GM19463 (cell line): ENCODE data around the gene MCRIP2.
A peak's percentile ranks its signal among the peaks of the same experiment; 100 is the strongest.

Source experiments
- ATAC-seq: cut with Tn5 transposase; IDR thresholded peaks from one replicate; pipeline ENCODE4 v1.9.1; 2021; ENCODE audit warnings: mild to moderate bottlenecking, moderate library complexity; ENCODE audit not compliant: unreplicated experiment

The MCRIP2 gene

DNA sequence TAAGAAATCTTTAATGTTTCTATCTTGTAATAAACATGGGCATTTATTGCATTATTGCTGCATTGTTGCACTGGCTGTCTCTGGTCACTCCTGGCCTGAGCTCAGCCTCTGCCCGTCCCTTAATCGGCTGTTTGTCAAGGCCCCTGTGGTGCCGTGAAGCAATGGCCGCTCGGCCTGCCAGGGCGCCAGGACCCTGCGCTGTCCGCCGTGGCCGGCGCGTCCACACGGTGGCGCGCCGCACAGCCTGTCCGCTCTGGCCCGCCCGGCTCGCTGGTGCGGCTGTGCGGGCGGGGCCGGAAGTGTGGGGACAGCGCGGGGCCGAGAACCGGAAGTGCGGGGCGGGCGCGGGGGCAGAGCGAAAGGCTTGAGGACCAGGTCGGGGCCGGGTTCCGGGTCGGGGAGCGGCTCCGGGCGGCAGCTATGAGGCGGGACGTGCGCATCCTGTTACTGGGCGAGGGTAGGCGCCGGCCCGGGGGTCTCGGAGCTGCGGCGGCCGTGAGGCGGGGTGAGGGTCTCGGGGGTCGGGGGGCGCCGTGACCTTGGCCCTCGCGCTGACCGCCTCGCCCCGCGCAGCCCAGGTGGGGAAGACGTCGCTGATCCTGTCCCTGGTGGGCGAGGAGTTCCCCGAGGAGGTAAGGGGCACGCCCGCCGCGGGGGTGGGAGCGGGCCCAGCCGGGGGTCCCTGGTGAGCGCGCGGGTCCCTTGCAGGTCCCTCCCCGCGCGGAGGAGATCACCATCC is 26.3 kb downstream of the MCRIP2 start, which contains the start of gene RHOT2:
RHOT2 (plus strand) TSS at position 353 of the 739 bp plus-strand sequence; CDS start at position 421, 68 bp downstream.
- ATAC-seq, result peak; percentile 92

DNA sequence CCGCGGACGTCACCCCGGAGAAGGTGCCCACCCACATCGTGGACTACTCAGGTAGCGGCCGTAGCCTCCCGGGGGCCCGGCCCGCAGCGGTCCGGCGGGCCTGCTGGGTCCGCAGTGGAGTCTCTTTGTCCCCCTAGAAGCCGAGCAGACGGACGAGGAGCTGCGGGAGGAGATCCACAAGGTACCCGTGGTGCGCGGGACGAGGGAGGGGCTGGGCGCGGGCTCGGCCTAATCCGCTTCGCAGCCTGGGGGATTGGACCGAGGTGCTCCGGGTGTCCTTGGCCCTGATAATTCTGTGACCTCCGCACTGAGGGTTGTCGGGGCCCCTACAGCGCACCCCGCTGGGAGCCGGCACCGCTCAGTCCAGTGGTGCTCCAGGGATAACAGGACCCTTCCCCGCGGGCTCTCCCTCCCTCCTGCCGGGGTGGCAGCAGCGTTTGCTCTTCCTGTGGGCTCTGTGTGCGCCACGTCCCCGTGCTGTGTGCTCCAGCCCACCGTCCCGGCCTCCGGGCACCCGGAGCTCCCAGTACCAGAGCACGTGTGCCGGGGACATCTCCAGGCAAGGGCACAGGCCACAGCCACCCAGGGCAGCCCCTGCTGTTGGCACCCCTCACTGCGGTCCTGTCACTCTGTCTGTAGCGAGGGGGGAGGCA is 27.0 kb downstream of the MCRIP2 start:
- ATAC-seq, result no peak

DNA sequence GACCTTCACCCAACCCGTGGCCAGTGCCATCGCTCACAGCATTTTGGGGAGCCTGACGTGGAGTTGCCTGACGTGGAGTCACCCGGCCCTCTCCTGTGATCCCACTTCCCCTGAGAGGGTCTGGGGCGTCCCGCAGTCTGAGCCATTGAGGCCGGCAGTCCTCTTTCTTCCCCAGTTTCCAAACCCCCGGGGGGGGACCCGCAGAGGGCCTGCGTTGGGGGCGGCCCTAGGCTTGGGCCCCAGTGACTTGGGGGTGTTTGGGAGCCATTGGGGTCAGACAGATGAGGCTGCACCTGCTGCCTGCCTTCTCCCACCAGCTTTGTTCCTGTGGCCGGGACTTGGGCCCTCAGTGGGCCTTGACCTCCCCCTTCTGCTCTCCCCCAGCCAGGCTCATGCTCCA is 28.0 kb downstream of the MCRIP2 start:
- ATAC-seq, result no peak

DNA sequence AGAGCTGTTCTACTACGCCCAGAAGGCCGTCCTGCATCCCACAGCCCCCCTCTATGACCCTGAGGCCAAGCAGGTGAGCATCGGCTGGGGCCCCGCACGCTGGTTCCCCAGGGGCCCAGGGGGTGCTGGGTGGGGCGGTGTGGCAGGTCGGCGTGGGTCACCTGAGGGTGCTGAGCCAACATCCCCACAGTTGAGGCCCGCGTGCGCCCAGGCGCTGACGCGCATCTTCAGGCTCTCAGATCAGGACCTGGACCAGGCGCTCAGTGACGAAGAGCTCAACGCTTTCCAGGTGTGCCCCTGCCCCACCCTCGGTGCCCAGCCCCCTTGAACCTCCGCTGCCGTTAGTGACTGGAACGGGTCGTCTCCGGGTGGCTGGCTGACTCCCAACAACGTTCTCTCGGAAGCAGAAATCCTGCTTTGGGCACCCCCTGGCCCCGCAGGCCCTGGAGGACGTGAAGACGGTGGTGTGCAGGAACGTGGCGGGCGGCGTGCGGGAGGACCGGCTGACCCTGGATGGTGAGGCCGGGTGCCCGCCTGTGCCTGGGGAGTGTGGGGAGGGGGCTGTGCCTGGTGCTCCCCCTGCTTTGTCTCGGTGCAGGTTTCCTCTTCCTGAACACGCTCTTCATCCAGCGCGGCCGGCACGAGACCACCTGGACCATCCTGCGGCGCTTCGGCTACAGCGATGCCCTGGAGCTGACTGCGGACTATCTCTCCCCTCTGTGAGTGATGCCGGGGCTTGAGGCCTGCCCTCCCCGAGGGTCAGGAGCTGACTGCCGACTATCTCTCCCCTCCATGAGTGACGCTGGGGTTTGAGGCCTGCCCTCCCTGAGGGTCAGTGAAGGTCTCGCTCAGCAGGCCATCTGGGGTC is 29.1 kb downstream of the MCRIP2 start:
- ATAC-seq, result no peak

DNA sequence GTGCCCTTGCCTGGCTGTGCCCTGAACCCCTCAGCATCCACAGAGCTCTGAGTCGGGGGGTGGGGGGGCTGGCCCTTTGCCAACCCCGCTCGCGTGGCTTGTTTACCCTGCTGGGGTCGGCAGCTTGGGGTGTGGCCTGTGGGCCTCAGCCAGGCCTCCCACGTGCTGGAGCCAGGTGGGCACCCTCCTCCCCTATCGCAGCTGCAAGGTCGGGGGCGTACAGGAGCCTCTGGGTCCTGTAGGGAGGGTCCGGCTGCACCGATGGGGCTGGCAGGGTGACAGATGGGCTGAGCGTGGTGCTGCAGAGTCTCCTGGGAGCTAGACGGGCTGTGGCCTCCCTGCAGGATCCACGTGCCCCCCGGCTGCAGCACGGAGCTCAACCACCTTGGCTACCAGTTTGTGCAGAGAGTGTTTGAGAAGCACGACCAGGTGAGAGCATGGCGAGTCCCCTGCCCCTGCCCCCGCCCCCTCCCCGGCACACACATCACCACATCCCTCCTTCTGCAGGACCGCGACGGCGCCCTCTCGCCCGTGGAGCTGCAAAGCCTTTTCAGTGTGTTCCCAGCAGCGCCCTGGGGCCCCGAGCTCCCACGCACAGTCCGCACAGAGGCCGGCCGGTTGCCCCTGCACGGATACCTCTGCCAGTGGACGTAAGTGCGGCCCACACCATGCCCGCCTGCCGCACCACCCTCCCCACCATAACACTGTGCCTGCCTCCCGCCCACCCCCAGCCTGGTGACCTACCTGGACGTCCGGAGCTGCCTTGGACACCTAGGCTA is 29.9 kb downstream of the MCRIP2 start:
- no peak for ATAC-seq

DNA sequence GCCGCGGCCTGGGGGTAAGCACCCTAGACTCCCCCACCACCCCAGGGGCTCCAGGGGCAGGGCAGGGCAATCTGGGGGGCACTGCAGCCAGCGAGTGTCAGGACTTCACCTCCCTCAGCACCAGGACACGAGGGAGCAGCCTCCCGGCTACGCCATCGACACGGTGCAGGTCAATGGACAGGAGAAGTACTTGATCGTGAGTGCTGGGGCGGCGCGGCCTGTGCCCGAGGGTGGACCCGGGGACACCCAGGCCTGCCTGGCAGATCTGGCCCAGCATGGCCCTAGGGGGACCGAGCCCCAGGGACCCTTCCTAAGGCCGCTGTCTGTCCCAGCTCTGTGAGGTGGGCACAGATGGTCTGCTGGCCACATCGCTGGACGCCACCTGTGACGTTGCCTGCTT is 30.7 kb downstream of the MCRIP2 start:
- no peak for ATAC-seq

DNA sequence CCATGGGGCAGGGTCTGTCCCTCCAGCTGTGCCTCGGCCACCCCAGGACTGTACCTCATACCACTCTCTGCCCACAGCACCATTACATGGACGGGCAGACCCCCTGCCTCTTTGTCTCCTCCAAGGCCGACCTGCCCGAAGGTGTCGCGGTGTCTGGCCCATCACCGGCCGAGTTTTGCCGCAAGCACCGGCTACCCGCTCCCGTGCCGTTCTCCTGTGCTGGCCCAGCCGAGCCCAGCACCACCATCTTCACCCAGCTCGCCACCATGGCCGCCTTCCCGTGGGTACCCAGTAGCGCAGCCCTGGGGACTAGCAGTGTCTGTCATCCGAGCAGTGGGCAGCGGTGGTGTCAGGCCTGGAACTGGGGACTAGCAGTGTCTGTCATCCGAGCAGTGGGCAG is 31.2 kb downstream of the MCRIP2 start:
- ATAC-seq, result no peak

DNA sequence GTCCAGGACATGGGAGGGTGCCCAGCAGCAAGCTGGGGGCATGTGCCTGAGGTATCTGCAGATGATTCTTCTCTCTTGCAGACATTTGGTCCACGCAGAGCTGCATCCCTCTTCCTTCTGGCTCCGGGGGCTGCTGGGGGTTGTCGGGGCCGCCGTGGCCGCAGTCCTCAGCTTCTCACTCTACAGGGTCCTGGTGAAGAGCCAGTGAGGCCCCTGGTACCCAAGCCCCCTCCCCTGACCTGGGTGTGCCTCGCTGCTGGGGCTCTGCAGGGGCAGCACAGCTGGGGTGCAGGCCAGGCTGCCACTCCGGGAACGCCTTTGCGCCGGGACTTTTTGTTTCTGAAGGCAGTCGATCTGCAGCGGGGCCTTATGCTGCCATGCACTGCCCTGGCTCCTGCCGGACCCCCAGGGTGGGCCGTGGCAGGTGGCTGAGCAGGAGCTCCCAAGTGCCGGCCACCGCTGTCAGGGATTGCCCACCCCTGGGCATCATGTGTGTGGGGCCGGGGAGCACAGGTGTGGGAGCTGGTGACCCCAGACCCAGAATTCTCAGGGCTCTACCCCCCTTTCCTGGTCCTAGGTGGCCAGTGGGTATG is 31.9 kb downstream of the MCRIP2 start:
- ATAC-seq, result no peak

DNA sequence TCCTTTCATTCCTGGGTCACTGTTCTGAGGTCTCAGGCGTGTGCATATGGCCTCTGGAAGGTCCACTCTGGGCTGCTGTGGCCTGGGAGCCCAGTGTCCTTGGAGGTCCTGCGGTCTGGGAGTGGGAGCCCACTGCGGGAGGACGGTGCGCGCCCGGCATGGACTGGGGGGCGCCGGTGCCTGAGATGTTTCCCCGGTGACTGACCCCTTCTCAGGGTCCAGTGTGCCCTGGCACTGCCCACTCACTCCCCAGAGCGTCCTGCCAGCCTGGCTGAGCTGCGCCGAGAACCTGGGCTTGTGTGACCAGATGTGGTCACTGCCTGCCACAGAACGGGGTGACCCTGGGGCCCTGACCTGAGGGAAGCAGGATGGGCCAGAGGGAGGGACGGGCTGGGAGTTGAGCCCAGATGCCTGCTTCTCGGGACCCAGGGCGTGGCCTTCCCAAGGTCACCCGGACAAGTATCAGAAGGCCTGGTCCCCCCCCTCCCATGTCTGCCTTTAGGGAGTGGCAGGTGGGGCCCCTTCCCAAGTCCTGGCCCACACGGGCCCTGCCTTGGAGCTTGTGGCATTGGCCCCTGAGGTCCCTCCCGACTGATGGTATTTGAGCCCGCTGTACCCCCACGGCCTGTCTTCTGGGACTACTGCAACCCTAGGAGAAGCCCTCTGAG is 32.7 kb downstream of the MCRIP2 start:
- no peak for ATAC-seq

DNA sequence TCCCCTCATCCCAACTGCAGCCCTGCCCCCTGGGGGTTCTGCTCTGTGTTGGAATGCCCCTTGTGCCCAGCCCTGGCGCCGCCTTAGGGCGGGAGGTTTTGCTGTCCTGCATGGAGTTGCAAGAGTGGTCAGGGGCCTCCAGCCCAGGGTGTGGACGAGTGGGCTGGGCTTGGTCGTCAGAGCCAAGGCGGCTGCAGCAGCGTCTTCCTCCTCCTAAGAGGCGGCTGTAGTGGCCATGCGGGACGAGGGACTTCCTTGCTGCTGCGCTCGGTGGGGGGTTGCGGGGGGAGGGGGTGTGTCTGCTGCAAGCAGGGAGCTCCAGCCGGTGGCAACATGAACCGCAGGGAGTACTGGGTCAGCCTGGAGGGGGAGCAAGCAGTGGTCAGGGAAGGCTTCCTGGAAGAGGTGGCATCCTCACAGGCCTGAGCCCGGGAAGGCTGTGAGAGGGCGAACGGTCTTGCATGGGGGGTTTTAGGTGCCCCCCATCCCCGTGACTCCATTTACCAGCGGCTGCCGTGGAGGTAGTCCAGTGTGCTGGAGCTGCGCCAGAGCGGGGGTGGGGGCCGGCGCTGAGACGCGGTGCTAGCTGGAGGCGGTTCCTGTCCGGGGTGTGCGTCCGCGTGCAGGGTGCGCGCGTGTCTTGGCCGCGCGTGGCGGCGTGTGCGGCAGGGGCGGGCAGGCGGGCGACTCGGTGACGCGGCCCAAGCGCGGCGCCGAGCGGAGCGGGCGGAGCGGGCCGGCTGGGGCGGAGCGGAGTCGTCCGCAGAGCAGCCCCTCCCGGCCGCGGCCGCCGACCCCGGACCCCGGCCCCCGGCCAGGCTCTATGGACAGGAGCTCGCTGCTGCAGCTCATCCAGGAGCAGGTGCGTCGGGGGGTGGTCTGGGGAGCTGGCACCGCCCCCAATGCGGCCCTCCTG is 33.6 kb downstream of the MCRIP2 start, which contains the start of gene RHBDL1:
RHBDL1 (plus strand) TSS at position 704 of the 916 bp plus-strand sequence; CDS start at position 824, 120 bp downstream.
- no peak for ATAC-seq

DNA sequence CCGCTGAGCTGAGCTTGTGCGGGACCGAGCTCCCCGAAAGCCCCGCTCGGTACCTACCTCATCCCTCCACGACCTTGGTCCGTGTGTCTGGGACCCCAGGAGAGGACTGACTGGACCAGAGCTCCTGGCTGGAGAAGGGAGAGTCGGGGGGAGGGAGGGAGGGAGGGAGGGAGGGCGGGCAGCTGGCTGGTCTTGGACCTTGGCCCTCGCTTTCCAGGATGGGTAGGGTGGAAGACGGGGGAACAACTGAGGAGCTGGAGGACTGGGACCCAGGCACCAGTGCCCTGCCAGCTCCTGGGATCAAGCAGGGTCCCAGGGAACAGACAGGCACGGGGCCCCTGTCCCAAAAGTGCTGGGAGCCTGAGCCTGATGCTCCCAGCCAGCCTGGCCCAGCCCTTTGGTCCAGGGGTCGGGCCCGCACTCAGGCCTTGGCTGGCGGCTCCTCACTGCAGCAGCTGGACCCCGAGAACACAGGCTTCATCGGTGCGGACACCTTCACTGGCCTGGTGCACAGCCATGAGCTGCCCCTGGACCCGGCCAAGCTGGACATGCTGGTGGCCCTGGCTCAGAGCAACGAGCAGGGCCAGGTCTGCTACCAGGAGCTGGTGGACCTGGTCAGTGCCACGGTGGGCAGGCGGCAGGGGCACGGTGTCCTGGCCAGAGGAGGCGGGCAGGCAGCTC is 34.4 kb downstream of the MCRIP2 start:
- no peak for ATAC-seq

DNA sequence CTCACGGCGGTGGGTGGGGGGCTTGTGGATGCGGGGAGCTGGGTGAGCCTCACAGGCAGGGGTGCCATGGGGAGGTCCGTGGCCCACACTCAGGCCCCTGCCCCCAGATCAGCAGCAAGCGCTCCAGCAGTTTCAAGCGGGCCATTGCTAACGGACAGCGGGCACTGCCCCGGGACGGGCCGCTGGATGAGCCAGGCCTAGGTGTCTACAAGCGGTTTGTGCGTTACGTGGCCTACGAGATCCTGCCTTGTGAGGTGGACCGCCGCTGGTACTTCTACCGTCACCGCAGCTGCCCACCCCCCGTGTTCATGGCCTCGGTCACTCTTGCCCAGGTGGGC is 34.9 kb downstream of the MCRIP2 start:
- no peak for ATAC-seq

DNA sequence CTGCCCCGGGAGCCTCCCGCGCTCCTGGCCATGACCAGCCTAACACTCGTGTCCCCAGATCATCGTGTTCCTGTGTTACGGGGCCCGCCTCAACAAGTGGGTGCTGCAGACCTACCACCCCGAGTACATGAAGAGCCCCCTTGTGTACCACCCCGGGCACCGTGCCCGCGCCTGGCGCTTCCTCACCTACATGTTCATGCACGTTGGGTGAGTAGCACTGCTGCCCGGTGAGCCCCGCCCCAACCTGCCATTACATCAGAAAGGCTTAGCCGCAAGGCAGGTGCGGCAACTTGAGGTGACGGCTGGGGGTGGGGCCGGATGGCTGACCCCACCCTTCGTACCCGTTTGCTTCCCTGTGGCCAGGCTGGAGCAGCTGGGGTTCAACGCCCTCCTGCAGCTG is 35.3 kb downstream of the MCRIP2 start:
- no peak for ATAC-seq

DNA sequence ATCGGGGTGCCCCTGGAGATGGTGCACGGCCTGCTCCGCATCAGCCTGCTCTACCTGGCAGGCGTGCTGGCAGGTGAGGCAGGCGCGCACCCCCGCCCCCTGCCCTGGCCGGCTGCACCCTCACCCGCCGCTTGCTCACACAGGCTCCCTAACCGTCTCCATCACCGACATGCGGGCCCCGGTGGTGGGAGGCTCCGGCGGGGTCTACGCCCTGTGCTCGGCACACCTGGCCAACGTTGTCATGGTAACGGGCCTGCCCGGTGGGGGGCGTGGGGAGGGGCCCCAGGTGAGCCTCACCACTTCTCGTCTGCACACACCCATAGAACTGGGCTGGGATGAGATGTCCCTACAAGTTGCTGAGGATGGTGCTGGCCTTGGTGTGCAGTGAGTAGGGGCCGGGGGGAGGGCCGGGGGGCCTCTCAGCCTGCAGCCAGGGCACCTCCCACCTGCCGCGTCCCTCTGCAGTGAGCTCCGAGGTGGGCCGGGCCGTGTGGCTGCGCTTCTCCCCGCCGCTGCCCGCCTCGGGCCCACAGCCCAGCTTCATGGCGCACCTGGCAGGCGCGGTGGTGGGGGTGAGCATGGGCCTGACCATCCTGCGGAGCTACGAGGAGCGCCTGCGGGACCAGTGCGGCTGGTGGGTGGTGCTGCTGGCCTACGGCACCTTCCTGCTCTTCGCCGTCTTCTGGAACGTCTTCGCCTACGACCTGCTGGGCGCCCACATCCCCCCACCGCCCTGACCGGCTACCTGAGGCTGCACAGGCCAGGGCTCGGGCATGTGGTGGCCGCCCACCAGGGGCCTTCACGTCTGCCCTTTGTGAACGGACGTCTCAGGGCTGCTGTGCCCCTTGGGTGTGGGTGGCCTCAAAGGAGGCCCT is 35.9 kb downstream of the MCRIP2 start:
- ATAC-seq, result no peak

DNA sequence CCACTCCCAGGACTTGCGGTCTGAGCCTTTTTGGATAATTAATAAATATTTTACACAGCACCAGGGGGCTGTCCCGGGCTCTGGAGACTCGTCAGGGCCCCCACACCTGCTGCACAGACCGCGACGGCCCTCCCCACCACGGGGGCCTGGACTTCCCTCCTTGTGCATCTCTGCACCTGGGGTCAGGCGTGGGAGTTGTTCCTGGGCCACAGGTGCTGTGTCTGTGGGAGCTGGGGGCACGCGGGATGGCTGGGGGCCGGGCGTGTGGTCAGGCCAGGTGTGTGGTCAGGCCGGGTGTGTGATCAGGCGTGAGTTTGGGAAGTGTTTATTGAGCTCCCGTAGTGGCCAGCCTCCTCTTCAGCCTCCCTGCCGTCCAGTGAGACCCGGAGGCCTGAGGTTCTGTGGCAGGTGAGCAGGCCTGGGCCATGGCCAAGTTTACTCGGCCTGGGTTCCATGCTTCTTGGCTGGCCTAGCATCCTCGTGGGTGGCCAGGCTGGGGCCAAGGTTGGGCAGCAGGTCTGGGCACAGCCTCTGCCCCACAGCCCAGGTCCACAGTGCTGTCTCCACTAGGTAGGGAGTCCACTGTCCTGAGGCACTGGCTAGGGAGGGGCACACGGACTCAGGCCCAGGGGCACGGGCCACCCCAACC is 36.7 kb downstream of the MCRIP2 start:
- no peak for ATAC-seq

DNA sequence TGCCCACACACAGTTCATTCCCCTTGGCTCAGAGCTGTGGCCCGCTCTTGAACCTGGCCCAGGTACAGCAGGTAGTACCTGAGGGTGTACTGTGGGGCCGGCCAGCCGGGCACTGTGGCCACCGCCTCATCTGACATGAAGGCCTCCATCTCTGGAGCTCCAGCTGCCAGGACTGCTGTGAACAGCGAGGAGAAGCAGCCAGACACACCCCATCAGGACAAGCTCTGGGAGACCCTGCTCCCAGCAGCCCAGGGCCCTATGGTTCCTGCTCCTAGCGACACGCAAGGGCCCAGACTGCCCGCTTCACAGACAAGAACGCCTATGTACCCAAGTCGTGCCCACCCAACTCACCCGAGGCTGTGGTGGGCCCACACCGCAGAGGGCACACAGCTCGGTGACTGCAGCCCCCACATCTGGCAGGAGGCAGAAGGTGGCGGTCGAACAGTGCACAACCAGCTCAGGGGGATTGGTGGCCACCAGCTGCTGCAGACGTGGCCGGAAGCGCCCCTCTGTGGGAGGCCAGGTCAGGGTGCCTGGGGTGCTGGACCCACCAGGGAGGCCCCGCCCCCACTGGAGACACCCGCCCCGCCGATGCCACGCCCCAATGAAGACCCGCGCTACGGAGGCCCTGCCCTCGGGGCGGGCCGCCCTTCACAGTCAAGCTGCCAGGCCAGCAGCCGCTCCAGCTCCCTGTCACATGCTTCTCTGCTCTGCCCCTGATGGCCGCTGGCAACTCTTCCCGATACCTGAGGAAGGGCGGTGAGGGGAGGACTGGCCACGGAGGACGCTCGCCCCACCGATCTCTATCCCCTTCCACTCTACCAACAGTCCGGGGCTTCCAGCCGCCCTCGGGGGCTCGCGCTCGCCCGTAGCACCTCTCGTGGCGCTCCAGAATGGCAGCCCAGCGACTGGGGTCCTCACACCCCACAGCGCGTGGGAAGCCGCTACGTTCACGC is 37.5 kb downstream of the MCRIP2 start:
- ATAC-seq, result no peak
